ENCODE data around the gene IGF2BP1.

GRCh38 chr17:49046912-49047311 is 49.7 kb downstream of the IGF2BP1 start:
- TF ChIP-seq CTCF (conservative IDR thresholded peaks at IDR 0.05 in 1 of 2, IDR thresholded peaks at IDR 0.05 in 1 of 2; ENCODE audit: low read depth in 1 of 2, low read length in 2 of 2), result no peak
- TF ChIP-seq EZH2 (IDR thresholded peaks at IDR 0.05; ENCODE audit: low read length, missing control alignments), result no peak
